Measurements from ENCODE around the gene DIO3. TPM values are rescaled to one million over a fixed set of nuclear protein-coding genes. Genes with fewer than 3 reads are reported as not detected.

Gene DIO3
- total RNA-seq, 1 experiment from 2014 or later: not detected

DNA sequence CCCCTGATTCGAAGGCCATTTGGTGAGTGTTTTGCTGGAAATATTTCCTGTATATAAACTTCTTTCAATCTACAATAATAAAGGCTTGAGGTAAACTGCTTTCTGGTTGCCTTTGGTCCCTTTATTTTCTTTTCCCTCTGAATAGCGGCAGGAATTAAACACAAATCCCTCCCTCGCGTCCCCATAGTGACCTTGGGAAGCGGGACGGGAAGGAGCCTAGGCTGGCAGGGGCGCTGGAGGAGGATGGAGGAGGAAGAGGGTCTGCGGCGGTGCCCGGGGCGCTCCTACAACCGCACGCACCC is 2.0 kb downstream of the DIO3 start:
- peaks cover 87% of the 10 kb centered on the region for H3K27me3 ChIP-seq (ENCODE audit: insufficient read depth, low read length)

More for the DNA sequence above, 2.0 kb downstream of the DIO3 start:
- Histone ChIP-seq H2BK120ac (ENCODE audit: low read depth, low read length, poor library complexity, severe bottlenecking) (no peak overlapping the region), H3K14ac (ENCODE audit: insufficient read depth, low read length) (no peak overlapping the region), H2AK5ac (ENCODE audit: insufficient read length, low read length) (no peak overlapping the region), H3K18ac (ENCODE audit: insufficient read length, low read depth, low read length) (no peak overlapping the region), H3K23ac (ENCODE audit: insufficient read length, low read depth, low read length) (no peak overlapping the region), H3K4ac (ENCODE audit: low read depth, low read length) (no peak overlapping the region), H2BK12ac (ENCODE audit: insufficient read length, low read depth, low read length) (no peak overlapping the region), H3K4me1 (ENCODE audit: insufficient read depth, low read length) (no peaks in the 10 kb centered on the region), H4K20me1 (ENCODE audit: control insufficient read depth, insufficient read depth, insufficient read length) (peaks cover 2% of the 10 kb centered on the region), H3K9ac (ENCODE audit: extremely low read depth, insufficient read length, low read length) (no peak overlapping the region), H3K23me2 (ENCODE audit: insufficient read length, low read depth, low read length, poor library complexity, severe bottlenecking) (peaks cover 11% of the 10 kb centered on the region), H2AFZ (ENCODE audit: low read length) (no peak overlapping the region), H3K4me2 (ENCODE audit: insufficient read depth, insufficient read length, low read length) (peak overlapping the region; percentile 77), H2BK15ac (ENCODE audit: low read depth, low read length) (no peak overlapping the region), H3K56ac (ENCODE audit: insufficient read length, low read depth, low read length) (no peak overlapping the region), H2BK20ac (ENCODE audit: low read depth, low read length, poor library complexity, severe bottlenecking) (no peak overlapping the region), H4K5ac (ENCODE audit: insufficient read length, low read depth, low read length) (no peak overlapping the region), H3K79me1 (ENCODE audit: insufficient read depth, low read depth, low read length, poor library complexity, severe bottlenecking) (no peaks in the 10 kb centered on the region), H3K27ac (ENCODE audit: insufficient read length, low read depth, low read length) (no peak overlapping the region), H2BK5ac (ENCODE audit: insufficient read length, low read length) (no peak overlapping the region), H4K8ac (replicated peaks; ENCODE audit: insufficient read length, low read depth, low read length) (no peak overlapping the region), H3K79me2 (ENCODE audit: insufficient read depth, low read length) (no peaks in the 10 kb centered on the region), H4K91ac (ENCODE audit: insufficient read length, low read depth, low read length) (no peak overlapping the region), H3T11ph (ENCODE audit: low read length) (no peak overlapping the region), H3K9me3 (ENCODE audit: control insufficient read depth, low read depth, low read length) (peaks cover 10% of the 10 kb centered on the region)
- peaks cover 15 to 30% of the 10 kb centered on the region in 2 experiments for H3K4me1 Mint-ChIP-seq
- H3K27me3 Mint-ChIP-seq (ENCODE audit: low read depth): peaks cover 91% of the 10 kb centered on the region
- H3K36me3 Mint-ChIP-seq (ENCODE audit: insufficient read depth in 1 of 3, low read depth in 3 of 3): peaks cover 4 to 9% (median 7%) of the 10 kb centered on the region in 3 experiments; a peak in 6 of 7 replicates
- H3K27ac Mint-ChIP-seq: no peak overlapping the region
- no peak for TF ChIP-seq CTCF (conservative IDR thresholded peaks at IDR 0.05)
- H3K4me3 Mint-ChIP-seq: peak overlapping the region; percentile 27 to 73; a peak in 4 of 5 replicates
- DNase-seq: no peak
- H3K9me3 Mint-ChIP-seq: peaks cover 19 to 21% of the 10 kb centered on the region in 2 experiments
- no CpG with 5 or more reads among the region's 13 CpGs for WGBS (ENCODE audit: extremely low coverage, insufficient read length, low lambda C conversion rate)

Measured in H9 (cell line).